ENCODE measurements around the gene THSD4.

DNA sequence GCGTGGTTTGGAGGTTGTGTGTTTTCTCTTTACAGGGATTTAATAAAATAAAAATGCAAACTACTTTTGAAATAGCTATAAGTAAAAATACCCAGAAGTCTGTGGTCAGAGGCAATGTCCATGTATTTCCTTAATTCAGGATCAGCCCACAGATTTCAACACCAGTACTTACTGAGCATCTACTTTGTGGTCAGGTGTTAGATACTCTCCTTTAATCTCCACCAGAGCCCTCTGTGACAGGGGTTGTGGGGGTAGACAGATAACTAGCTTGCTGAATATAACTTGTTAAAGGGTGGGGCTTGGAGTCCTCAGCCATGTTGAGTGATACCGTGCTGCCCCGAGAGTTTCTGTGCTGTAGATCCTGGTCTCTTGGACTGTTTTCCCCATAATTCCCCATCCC is 451.0 kb downstream of the THSD4 start:
- TF ChIP-seq, protein P1, sequence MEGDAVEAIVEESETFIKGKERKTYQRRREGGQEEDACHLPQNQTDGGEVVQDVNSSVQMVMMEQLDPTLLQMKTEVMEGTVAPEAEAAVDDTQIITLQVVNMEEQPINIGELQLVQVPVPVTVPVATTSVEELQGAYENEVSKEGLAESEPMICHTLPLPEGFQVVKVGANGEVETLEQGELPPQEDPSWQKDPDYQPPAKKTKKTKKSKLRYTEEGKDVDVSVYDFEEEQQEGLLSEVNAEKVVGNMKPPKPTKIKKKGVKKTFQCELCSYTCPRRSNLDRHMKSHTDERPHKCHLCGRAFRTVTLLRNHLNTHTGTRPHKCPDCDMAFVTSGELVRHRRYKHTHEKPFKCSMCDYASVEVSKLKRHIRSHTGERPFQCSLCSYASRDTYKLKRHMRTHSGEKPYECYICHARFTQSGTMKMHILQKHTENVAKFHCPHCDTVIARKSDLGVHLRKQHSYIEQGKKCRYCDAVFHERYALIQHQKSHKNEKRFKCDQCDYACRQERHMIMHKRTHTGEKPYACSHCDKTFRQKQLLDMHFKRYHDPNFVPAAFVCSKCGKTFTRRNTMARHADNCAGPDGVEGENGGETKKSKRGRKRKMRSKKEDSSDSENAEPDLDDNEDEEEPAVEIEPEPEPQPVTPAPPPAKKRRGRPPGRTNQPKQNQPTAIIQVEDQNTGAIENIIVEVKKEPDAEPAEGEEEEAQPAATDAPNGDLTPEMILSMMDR (conservative IDR thresholded peaks at IDR 0.05) = no peak
- TF ChIP-seq EZH2 (IDR thresholded peaks at IDR 0.05; ENCODE audit: low read depth) = no peak
